BLaER1 (cell line): ENCODE data around the gene CHMP4B.

Experiments used
- H3K27ac ChIP-seq: shearing (Covaris generic); formaldehyde crosslinking; 2 replicates; pipeline ENCODE4 v1.8.1; 2022
- H3K27me3 ChIP-seq: shearing (Covaris generic); formaldehyde crosslinking; 2 replicates; pipeline ENCODE4 v1.8.1; 2022
- H3K36me3 ChIP-seq: shearing (Covaris generic); formaldehyde crosslinking; 2 replicates; pipeline ENCODE4 v1.8.1; 2022
- H3K4me1 ChIP-seq: shearing (Covaris generic); formaldehyde crosslinking; 2 replicates; pipeline ENCODE4 v1.8.1; 2022
- H3K4me2 ChIP-seq: shearing (Covaris generic); formaldehyde crosslinking; 2 replicates; pipeline ENCODE4 v1.8.1; 2022
- H3K4me3 ChIP-seq: shearing (Covaris generic); formaldehyde crosslinking; 2 replicates; pipeline ENCODE4 v1.8.1; 2022
- H3K9ac ChIP-seq: shearing (Covaris generic); formaldehyde crosslinking; 2 replicates; pipeline ENCODE4 v1.8.1; 2022
- H3K9me3 ChIP-seq: shearing (Covaris generic); formaldehyde crosslinking; 2 replicates; pipeline ENCODE4 v1.8.1; 2022
- H4K20me1 ChIP-seq: shearing (Covaris generic); formaldehyde crosslinking; 2 replicates; pipeline ENCODE4 v1.8.1; 2022
- Cebpa-rat ChIP-seq: shearing (Covaris generic); IDR thresholded peaks from 2 replicates; pipeline ENCODE4 v1.8.1; 2022

CHMP4B gene

DNA sequence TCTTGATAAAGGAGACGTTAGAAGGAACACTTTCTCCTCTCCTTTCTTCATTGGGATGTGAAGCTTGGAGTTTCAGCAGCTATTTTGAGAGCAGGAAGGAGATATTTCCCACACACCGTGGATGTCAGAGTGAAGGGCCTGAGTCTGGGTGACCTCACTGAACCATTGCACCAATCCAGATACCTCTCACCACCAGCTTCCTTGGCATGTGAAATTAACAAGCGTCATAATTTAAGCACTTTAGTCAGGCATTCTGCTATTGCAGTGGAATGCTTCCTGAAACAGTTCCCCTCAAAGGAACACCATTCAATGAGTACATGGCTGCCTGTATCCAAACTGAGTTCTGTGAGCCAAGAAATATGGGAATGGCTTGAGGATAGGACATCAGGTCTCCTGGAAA, 83.7 kb downstream of the CHMP4B start:
- Histone ChIP-seq H3K4me2 (no peak overlapping the region; the same call in 1 of the 2 replicates), H3K9ac (no peak overlapping the region), H3K4me3 (no peak overlapping the region), H4K20me1 (no peaks in the 10 kb centered on the region), H3K27ac (no peak overlapping the region), H3K27me3 (no peaks in the 10 kb centered on the region), H3K36me3 (no peaks in the 10 kb centered on the region), H3K4me1 (peaks cover 19% of the 10 kb centered on the region), H3K9me3 (peaks cover 19% of the 10 kb centered on the region; the same call in 1 of the 2 replicates)
- TF ChIP-seq Cebpa-rat = no peak

DNA sequence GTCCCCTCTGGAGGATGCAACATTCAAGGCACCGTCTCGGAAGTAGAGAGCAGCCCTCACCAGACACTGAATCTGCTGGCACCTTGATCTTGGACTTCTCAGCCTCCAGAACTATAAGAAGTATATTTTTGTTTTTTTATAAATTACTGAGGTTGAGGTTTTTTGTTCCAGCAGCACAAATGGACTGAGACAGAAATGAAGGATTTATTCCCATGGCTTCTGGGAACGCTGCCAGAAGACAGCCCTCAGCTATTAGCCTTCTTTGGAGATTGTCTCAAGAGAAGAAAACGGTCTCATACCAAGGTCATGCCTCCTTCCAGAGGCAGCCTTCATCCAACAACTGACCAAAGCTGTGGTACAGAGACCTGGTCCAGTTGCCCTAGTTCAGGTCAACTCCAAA, 85.4 kb downstream of the CHMP4B start:
- no peaks in the 10 kb centered on the region for H4K20me1 ChIP-seq
- TF ChIP-seq Cebpa-rat = no peak

DNA sequence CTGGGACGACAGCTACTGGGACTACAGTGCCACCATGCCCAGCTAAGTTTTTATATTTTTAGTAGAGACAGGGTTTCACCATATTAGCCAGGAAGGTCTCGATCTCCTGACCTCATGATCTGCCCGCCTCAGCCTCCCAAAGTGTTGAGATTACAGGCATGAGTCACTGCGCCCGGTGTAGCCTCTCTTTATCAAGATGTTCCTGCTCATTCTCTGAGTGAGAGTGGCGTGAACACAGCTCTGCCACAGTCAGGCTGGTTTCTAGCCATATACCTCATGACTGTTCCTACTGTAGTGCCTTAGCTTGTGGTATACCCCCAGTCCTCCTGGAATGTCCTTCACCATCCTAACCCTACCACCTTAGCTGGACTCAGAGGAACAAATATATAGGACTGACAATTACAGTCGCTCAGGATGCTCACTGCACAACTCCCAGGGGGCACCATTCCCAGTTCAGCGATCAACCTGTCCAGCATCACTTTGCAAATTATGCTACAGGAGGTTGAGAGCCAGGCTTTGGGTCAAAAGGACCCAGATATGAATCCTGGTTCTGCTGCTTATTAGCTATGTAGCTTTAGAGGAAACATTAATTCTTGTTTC, 86.3 kb downstream of the CHMP4B start:
- H3K36me3 ChIP-seq = no peaks in the 10 kb centered on the region
- TF ChIP-seq Cebpa-rat = no peak

More for the DNA sequence above, 85.4 kb downstream of the CHMP4B start:
- Histone ChIP-seq H3K4me1 (peaks cover 19% of the 10 kb centered on the region), H3K27me3 (no peaks in the 10 kb centered on the region), H3K9me3 (peaks cover 7% of the 10 kb centered on the region; the same call in 1 of the 2 replicates), H3K36me3 (no peaks in the 10 kb centered on the region), H3K4me3 (no peak overlapping the region), H3K9ac (no peak overlapping the region), H3K27ac (no peak overlapping the region), H3K4me2 (peak overlapping the region; percentile 44)

DNA sequence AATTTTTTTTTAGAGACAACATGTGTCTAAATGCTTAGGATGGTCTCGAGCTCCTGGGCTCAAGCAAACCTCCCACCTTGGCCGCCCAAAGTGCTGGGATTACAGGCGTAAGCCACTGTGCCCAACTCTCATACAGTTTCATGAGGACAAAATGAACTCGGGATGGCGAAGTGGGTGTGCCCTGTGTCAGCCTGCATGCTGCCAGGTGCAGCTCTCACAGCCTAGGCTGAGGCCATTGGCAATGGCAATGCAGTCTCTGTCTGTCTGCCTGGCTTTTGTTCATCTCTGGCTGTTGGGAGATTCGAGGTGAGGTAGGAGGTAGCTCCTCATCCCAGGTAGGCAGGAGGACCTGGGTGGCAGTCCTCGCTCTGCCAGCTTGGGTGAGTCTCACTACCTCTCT, 88.0 kb downstream of the CHMP4B start:
- H3K4me2 ChIP-seq = no peak overlapping the region
- no peaks in the 10 kb centered on the region for H3K27me3 ChIP-seq
- H3K4me3 ChIP-seq = no peak overlapping the region
- H3K36me3 ChIP-seq = no peaks in the 10 kb centered on the region
- no peak overlapping the region for H3K9ac ChIP-seq
- H3K27ac ChIP-seq = no peak overlapping the region
- TF ChIP-seq Cebpa-rat = no peak
- H3K9me3 ChIP-seq = no peaks in the 10 kb centered on the region
- peaks cover 19% of the 10 kb centered on the region for H3K4me1 ChIP-seq
- no peaks in the 10 kb centered on the region for H4K20me1 ChIP-seq

More for the DNA sequence above, 86.3 kb downstream of the CHMP4B start:
- Histone ChIP-seq H3K4me1 (peaks cover 19% of the 10 kb centered on the region), H3K9me3 (peaks cover 2% of the 10 kb centered on the region; the same call in 1 of the 2 replicates), H3K4me3 (no peak overlapping the region), H3K27ac (no peak overlapping the region), H3K4me2 (peak overlapping the region; percentile 44; the same call in 1 of the 2 replicates), H3K9ac (no peak overlapping the region), H3K27me3 (no peaks in the 10 kb centered on the region), H4K20me1 (no peaks in the 10 kb centered on the region)

DNA sequence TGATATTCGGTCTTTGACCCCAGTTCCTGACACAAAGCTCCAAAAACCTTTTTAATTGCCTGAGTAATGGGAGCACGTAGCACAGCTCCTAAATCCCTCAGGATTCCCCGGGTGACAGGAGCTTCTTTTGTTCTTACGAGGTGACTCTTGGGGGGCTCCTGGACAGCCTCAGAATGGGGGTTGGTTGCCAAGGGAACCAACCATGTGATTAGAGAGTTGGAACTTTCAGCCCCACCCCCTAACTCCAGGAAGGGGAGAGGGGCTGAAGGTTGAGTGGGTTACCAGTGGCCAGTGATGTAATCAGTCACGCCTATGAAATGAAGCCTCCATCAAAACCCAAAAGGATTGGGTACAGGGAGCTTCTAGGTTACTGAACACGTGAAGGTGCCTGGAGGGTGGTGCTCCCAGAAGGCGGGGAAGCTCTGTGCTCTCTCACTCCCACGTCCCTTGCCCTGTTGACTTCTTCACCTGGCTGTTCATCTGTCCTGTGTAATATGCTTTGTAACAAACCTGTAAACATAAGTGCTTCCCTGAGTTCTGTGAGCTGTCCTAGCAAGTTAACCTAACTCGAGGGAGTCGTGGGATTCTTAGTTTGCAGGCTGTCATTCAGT, 89.5 kb downstream of the CHMP4B start:
- no peaks in the 10 kb centered on the region for H3K9me3 ChIP-seq
- no peak overlapping the region for H3K4me3 ChIP-seq
- H3K4me2 ChIP-seq = no peak overlapping the region
- no peaks in the 10 kb centered on the region for H3K27me3 ChIP-seq
- H3K9ac ChIP-seq = no peak overlapping the region
- no peak for TF ChIP-seq Cebpa-rat
- H3K4me1 ChIP-seq = peaks cover 11% of the 10 kb centered on the region
- no peaks in the 10 kb centered on the region for H4K20me1 ChIP-seq
- H3K27ac ChIP-seq = no peak overlapping the region
- no peaks in the 10 kb centered on the region for H3K36me3 ChIP-seq

DNA sequence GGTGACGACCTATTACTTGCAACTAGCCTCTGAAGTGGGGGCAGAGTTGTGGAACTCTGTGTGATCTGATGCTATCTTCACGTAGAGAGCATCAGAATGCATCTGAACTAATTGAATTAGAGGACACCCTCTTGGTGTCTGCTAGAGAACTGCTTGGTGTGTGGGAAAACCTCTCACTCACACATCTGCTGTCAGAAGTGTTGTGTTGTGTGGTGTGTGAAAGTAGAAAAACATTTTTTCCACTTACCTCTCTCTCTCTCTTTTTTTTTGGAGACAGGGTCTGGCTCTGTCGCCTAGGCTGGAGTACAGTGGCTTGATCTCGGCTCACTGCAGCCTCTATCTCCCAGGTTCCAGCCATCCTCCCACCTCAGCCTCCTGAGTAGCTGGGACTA, 90.0 kb downstream of the CHMP4B start:
- TF ChIP-seq Cebpa-rat = no peak
- no peaks in the 10 kb centered on the region for H4K20me1 ChIP-seq

DNA sequence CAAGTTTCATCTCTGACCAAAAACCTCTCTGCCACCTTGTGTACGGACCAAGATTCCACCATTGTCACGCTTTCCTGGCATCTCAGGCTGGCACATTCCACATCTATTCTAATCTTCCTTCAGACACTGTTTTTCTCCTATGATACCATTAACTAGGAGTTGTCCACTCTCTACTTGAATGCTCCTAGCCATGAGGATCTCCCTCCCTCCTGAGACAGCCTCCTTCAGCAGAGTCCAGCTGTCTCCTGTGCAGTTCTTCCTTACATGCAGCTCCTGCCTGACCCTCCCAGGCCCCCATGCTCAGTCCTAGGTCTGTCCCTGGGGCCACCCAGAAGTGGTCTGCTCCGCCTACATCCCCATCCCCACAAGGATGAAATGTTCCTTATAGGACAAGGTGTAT, 90.9 kb downstream of the CHMP4B start:
- no peak overlapping the region for H3K4me2 ChIP-seq
- H3K4me1 ChIP-seq = peaks cover 4% of the 10 kb centered on the region
- H4K20me1 ChIP-seq = no peaks in the 10 kb centered on the region
- no peaks in the 10 kb centered on the region for H3K9me3 ChIP-seq
- no peaks in the 10 kb centered on the region for H3K27me3 ChIP-seq
- H3K27ac ChIP-seq = no peak overlapping the region
- no peak overlapping the region for H3K9ac ChIP-seq
- H3K4me3 ChIP-seq = no peak overlapping the region
- no peaks in the 10 kb centered on the region for H3K36me3 ChIP-seq
- TF ChIP-seq Cebpa-rat = no peak

More for the DNA sequence above, 90.0 kb downstream of the CHMP4B start:
- peaks cover 11% of the 10 kb centered on the region for H3K4me1 ChIP-seq
- H3K27ac ChIP-seq = no peak overlapping the region
- H3K4me3 ChIP-seq = no peak overlapping the region
- H3K4me2 ChIP-seq = no peak overlapping the region
- no peaks in the 10 kb centered on the region for H3K27me3 ChIP-seq
- no peaks in the 10 kb centered on the region for H3K9me3 ChIP-seq
- no peaks in the 10 kb centered on the region for H3K36me3 ChIP-seq
- no peak overlapping the region for H3K9ac ChIP-seq
